Osteoblast (primary cell): ENCODE data around the gene DEGS2. TPM values are rescaled to one million over a fixed set of nuclear protein-coding genes. Genes with fewer than 3 reads are reported as not detected.

Experiments used
- DNase-seq: peaks from one replicate; pipeline ENCODE4 v3.0.0; 2011; ENCODE audit warnings: low spot score, mixed read lengths; ENCODE audit not compliant: insufficient read length; ENCODE audit errors: missing footprints
- H2AFZ ChIP-seq: 2 replicates; pipeline ENCODE4 v1.6.0; 2011; ENCODE audit warnings: mild to moderate bottlenecking, low read length
- H3K27ac ChIP-seq: 2 replicates; pipeline ENCODE4 v1.5.1; 2011; ENCODE audit warnings: mild to moderate bottlenecking, low read depth, low read length, moderate library complexity
- H3K27me3 ChIP-seq: 2 replicates; pipeline ENCODE4 v1.6.0; 2012; ENCODE audit warnings: mild to moderate bottlenecking, control low read depth, inconsistent platforms, low read length, moderate library complexity; ENCODE audit not compliant: insufficient read depth
- H3K36me3 ChIP-seq: 2 replicates; pipeline ENCODE4 v1.5.1; 2011; ENCODE audit warnings: mild to moderate bottlenecking, low read length, control low read depth, moderate library complexity; ENCODE audit not compliant: insufficient read depth
- H3K4me1 ChIP-seq: 2 replicates; pipeline ENCODE4 v1.5.1; 2011; ENCODE audit warnings: mild to moderate bottlenecking, low read length, control low read depth, moderate library complexity; ENCODE audit not compliant: insufficient read depth
- H3K4me2 ChIP-seq: 2 replicates; pipeline ENCODE4 v1.6.0; 2011; ENCODE audit warnings: mild to moderate bottlenecking, low read length; ENCODE audit not compliant: insufficient read depth
- H3K4me3 ChIP-seq: fragments of 200-600 bp; sonication (generic); 3 replicates; pipeline ENCODE4 v1.5.1; 2012; ENCODE audit warnings: mild to moderate bottlenecking, low read length, inconsistent platforms; ENCODE audit not compliant: insufficient read depth
- H3K79me2 ChIP-seq: 2 replicates; pipeline ENCODE4 v1.6.0; 2012; ENCODE audit warnings: mild to moderate bottlenecking, low read length, control low read depth, inconsistent platforms; ENCODE audit not compliant: insufficient read depth
- H3K9me3 ChIP-seq: 2 replicates; pipeline ENCODE4 v1.5.1; 2011; ENCODE audit warnings: low read depth, low read length, control low read depth
- H4K20me1 ChIP-seq: 2 replicates; pipeline ENCODE4 v1.6.0; 2012; ENCODE audit warnings: mild to moderate bottlenecking, low read length, control low read depth; ENCODE audit not compliant: insufficient read depth
- total RNA-seq: library from RNA; depleted of rRNA; stranded (reverse); fragments of >200 nt; gene quantifications from 2 replicates; pipeline ENCODE4 v1.2.3, GENCODE V29; 2012
- TF ChIP-seq, protein P1 (sequence below): IDR thresholded peaks from 2 replicates; pipeline ENCODE4 v1.5.1; 2011; ENCODE audit warnings: mild to moderate bottlenecking, low read depth, low read length, moderate library complexity; ENCODE audit errors: extremely low read depth

DEGS2 gene
- total RNA-seq, 1 donor = 0.36 TPM

DNA sequence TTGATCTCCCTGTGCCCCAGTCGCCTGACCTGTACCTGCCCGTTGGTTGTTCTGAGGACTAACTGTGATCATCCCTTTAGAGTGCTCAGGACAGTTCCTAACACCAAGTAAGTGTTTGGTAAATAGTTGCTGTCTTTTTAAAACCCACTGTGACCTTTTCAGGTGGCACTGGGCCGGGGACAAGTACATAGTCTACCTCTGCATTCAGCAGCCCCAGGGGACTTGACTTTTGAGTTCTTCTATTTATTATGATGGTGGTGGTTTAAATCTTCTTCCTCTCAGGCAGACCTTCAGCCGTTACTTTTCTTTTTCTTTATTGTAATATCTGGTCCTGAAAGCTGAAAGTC lies 55.5 kb downstream of the DEGS2 start:
- no peaks in the 10 kb centered on the region for H3K9me3 ChIP-seq
- H3K27ac ChIP-seq = peak overlapping the region; percentile 79
- H3K4me1 ChIP-seq = peaks cover 38% of the 10 kb centered on the region
- H3K4me3 ChIP-seq = no peak overlapping the region
- no peak overlapping the region for H2AFZ ChIP-seq
- no peaks in the 10 kb centered on the region for H3K27me3 ChIP-seq
- no peaks in the 10 kb centered on the region for H3K79me2 ChIP-seq
- H4K20me1 ChIP-seq = no peaks in the 10 kb centered on the region
- TF ChIP-seq, protein P1, sequence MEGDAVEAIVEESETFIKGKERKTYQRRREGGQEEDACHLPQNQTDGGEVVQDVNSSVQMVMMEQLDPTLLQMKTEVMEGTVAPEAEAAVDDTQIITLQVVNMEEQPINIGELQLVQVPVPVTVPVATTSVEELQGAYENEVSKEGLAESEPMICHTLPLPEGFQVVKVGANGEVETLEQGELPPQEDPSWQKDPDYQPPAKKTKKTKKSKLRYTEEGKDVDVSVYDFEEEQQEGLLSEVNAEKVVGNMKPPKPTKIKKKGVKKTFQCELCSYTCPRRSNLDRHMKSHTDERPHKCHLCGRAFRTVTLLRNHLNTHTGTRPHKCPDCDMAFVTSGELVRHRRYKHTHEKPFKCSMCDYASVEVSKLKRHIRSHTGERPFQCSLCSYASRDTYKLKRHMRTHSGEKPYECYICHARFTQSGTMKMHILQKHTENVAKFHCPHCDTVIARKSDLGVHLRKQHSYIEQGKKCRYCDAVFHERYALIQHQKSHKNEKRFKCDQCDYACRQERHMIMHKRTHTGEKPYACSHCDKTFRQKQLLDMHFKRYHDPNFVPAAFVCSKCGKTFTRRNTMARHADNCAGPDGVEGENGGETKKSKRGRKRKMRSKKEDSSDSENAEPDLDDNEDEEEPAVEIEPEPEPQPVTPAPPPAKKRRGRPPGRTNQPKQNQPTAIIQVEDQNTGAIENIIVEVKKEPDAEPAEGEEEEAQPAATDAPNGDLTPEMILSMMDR = no peak
- H3K36me3 ChIP-seq = peaks cover 6% of the 10 kb centered on the region
- peak overlapping the region; percentile 36 for H3K4me2 ChIP-seq
- DNase-seq = no peak

DNA sequence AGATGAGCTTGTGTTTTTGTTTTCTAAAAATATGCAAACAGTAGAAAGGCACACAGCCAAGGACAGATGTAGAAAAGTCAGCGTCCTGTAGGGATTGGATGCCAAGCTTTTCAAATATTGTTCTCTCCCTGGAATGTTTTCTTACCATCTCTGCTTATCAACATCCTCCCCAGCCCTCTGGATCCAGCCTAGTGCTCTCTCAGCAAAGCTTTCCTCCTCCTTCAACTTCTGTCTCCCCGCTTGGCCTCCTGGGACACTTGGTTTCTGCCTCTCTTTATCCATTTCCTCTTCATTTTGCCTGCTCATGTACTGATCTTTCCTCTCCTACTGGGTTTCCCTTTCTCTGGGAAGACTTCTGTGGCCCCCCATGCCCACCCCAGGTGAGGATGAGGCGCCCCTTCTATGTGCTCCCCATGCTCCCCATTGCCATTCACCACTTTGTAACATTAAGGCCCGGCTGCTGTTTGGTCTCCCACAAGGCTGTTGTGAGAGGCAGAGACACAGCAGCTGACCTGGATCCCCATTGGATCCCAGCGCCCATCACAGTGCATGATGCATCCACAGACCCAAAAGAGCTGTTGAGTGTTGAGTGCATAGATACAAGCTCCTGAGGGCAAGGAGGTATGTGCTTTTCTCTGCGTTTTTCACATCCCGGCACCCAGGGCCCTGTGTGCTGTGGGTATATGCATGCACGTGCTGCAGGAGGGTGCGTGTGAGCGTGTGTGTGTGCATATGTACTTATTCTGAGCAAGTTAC lies 56.0 kb downstream of the DEGS2 start:
- Histone ChIP-seq H3K27me3 (no peaks in the 10 kb centered on the region), H4K20me1 (no peaks in the 10 kb centered on the region), H3K4me3 (no peak overlapping the region), H3K9me3 (no peaks in the 10 kb centered on the region), H3K4me1 (peaks cover 32% of the 10 kb centered on the region), H3K27ac (peak overlapping the region; percentile 79), H3K36me3 (peaks cover 12% of the 10 kb centered on the region), H3K4me2 (peak overlapping the region; percentile 55), H2AFZ (no peak overlapping the region), H3K79me2 (no peaks in the 10 kb centered on the region)
- DNase-seq = no peak
- TF ChIP-seq, protein P1 = no peak

DNA sequence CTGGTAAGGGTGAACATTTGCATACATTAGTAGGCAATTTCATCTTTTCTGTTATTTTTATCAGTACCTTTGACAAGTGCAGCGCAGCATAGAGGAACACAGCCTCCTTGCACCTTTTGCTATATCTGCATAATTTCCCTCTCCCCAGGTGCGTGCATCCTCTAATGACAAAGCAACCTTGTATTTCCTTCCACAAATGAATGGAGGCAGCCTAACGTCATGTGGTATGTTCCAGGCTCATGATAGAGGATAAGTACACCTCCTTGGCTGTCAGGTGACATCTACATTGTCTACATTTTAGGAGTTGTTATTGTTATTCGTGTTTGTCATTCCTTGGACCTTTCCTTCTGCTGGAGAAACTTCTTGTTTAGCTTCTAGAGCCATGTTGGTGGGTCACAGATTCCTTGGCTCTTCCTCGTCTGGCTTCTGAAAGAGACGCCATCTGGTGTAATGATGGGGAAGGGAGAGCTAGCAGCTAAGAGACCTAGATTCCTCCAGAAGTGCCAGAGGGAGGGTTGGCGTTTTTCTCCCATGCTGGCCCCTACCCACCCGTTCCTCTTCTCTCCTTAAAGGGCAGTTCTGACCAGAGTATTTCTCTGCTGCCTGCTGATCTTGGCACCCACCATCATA lies 57.2 kb downstream of the DEGS2 start:
- no peak for DNase-seq
- H3K79me2 ChIP-seq = no peaks in the 10 kb centered on the region
- H3K4me2 ChIP-seq = no peak overlapping the region
- peaks cover 15% of the 10 kb centered on the region for H3K36me3 ChIP-seq
- no peak overlapping the region for H3K4me3 ChIP-seq
- TF ChIP-seq, protein P1 = no peak
- no peaks in the 10 kb centered on the region for H3K27me3 ChIP-seq
- H4K20me1 ChIP-seq = no peaks in the 10 kb centered on the region
- H2AFZ ChIP-seq = no peak overlapping the region
- no peak overlapping the region for H3K27ac ChIP-seq
- peaks cover 25% of the 10 kb centered on the region for H3K4me1 ChIP-seq
- H3K9me3 ChIP-seq = no peaks in the 10 kb centered on the region

DNA sequence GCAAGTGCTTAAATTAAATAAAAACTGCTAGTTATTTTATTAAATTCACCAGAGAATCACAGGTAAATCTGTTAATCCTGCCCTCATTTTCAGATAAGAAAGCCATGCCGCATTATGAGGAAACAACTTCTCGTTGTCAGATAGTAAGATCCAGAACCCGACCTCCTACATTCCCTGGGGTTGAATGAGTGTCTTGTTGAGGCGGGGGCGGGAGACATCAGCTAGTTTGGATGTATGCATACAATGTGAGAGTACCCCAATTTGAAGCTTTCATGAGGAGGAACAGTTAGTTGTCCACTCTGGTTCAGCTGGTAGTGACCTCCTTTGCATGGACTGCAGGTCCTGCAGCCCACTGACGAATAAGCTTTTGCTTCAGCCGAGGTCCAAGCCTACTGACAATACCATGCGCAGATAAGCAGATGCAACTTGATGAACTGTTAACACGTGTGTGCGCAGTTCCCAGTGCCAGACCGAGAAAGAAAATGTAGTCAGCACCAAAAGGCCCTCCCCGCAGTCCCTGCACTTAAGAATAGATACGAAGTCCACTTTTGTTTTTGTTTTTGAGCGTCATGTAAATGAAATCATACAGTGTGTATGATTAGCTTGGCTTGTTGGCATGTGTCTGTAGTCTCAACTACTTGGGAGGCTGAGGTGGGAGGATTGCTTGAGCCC lies 59.3 kb downstream of the DEGS2 start:
- no peak overlapping the region for H3K4me2 ChIP-seq
- H3K27me3 ChIP-seq = no peaks in the 10 kb centered on the region
- TF ChIP-seq, protein P1 = no peak
- H3K4me3 ChIP-seq = no peak overlapping the region
- peaks cover 4% of the 10 kb centered on the region for H4K20me1 ChIP-seq
- H2AFZ ChIP-seq = no peak overlapping the region
- no peaks in the 10 kb centered on the region for H3K9me3 ChIP-seq
- H3K79me2 ChIP-seq = no peaks in the 10 kb centered on the region
- no peak for DNase-seq
- peaks cover 15% of the 10 kb centered on the region for H3K36me3 ChIP-seq
- no peak overlapping the region for H3K27ac ChIP-seq
- peaks cover 37% of the 10 kb centered on the region for H3K4me1 ChIP-seq
